HEK293 (cell line): ENCODE results near the gene CABP4.

ENCODE experiments used
- CTCF ChIA-PET: fragments of 350-600 bp; formaldehyde crosslinking; extraction: SDS; loops from one replicate; lab custom pipeline; 2021; ENCODE audit warnings: antibody characterized with exemption; lab: Yijun Ruan, JAX
- POLR2A ChIA-PET: fragments of 300-600 bp; formaldehyde crosslinking; extraction: SDS; loops from one replicate; lab custom pipeline; 2020; ENCODE audit warnings: antibody characterized with exemption, inconsistent platforms; lab: Yijun Ruan, JAX
- H3K27ac ChIP-seq: fragments of 200-500 bp; sonication (Bioruptor generic); 2 replicates; pipeline ENCODE4 v1.5.1; 2014; ENCODE audit warnings: low read depth, low read length, control low read depth, inconsistent platforms; ENCODE audit errors: extremely low read depth
- H3K36me3 ChIP-seq, 2 experiments: fragments of 200-500 bp in 1 of 2; sonication (Bioruptor generic) in 1 of 2; 1 replicate in 1 of 2; 2 replicates in 1 of 2; pipeline ENCODE4 v1.5.1; 2014 to 2017; ENCODE audit warnings: inconsistent platforms in 2 of 2, low read length in 2 of 2; ENCODE audit not compliant: control insufficient read depth in 2 of 2, insufficient read depth in 1 of 2
- H3K4me1 ChIP-seq: fragments of 200-500 bp; sonication (Bioruptor generic); 2 replicates; pipeline ENCODE4 v1.5.1; 2014; ENCODE audit warnings: mild to moderate bottlenecking, low read length, inconsistent platforms; ENCODE audit not compliant: control insufficient read depth, insufficient read depth
- H3K4me3 ChIP-seq: 2 replicates; pipeline ENCODE4 v1.5.1; 2011; ENCODE audit warnings: low read depth, mild to moderate bottlenecking, control low read depth, low read length, moderate library complexity
- H3K9me3 ChIP-seq: fragments of 200-500 bp; sonication (Bioruptor generic); 2 replicates; pipeline ENCODE4 v1.5.1; 2014; ENCODE audit warnings: low read depth, low read length, inconsistent platforms; ENCODE audit not compliant: control insufficient read depth, insufficient read depth
- BCL11B ChIP-seq: fragments of 450-650 bp; formaldehyde crosslinking; IDR thresholded peaks from 2 replicates; pipeline ENCODE4 v1.5.1; 2016; ENCODE audit warnings: low read depth, missing biosample characterization, missing genetic modification characterization
- HOXA7 ChIP-seq: sonication (generic); formaldehyde crosslinking; IDR thresholded peaks from 2 replicates; pipeline ENCODE4 v1.8.1; 2022; ENCODE audit warnings: missing genetic modification reagents, borderline replicate concordance
- OVOL3 ChIP-seq: fragments of 450-650 bp; formaldehyde crosslinking; IDR thresholded peaks from 2 replicates; pipeline ENCODE4 v1.5.1; 2016; ENCODE audit warnings: missing biosample characterization, missing genetic modification characterization
- SETDB1 ChIP-seq: IDR thresholded peaks from one replicate; pipeline ENCODE4 v1.6.1; 2017; ENCODE audit warnings: mild to moderate bottlenecking, low read length, moderate library complexity, mixed read lengths; ENCODE audit not compliant: insufficient read length
- SP2 ChIP-seq: fragments of 450-650 bp; formaldehyde crosslinking; IDR thresholded peaks from 2 replicates; pipeline ENCODE4 v1.5.1; 2016; ENCODE audit warnings: missing biosample characterization, missing genetic modification characterization
- SP7 ChIP-seq: fragments of 450-650 bp; formaldehyde crosslinking; IDR thresholded peaks from 2 replicates; pipeline ENCODE4 v1.5.1; 2016; ENCODE audit warnings: missing biosample characterization, missing genetic modification characterization
- ZBTB1 ChIP-seq: fragments of 450-650 bp; formaldehyde crosslinking; IDR thresholded peaks from 2 replicates; pipeline ENCODE4 v1.5.1; 2016; ENCODE audit warnings: missing biosample characterization, missing genetic modification characterization
- ZFP37 ChIP-seq: fragments of 450-650 bp; formaldehyde crosslinking; IDR thresholded peaks from 2 replicates; pipeline ENCODE4 v1.5.1; 2016; ENCODE audit warnings: missing biosample characterization, missing genetic modification characterization
- ZFP69B ChIP-seq: fragments of 450-650 bp; formaldehyde crosslinking; IDR thresholded peaks from 2 replicates; pipeline ENCODE4 v1.5.1; 2016; ENCODE audit warnings: missing biosample characterization, missing genetic modification characterization
- ZNF121 ChIP-seq: fragments of 450-650 bp; formaldehyde crosslinking; IDR thresholded peaks from 2 replicates; pipeline ENCODE4 v1.5.1; 2016; ENCODE audit warnings: missing biosample characterization, missing genetic modification characterization
- ZNF155 ChIP-seq: fragments of 450-650 bp; formaldehyde crosslinking; IDR thresholded peaks from 2 replicates; pipeline ENCODE4 v1.5.1; 2016; ENCODE audit warnings: missing biosample characterization, missing genetic modification characterization
- ZNF175 ChIP-seq: fragments of 450-650 bp; formaldehyde crosslinking; IDR thresholded peaks from 2 replicates; pipeline ENCODE4 v1.5.1; 2016; ENCODE audit warnings: missing biosample characterization, missing genetic modification characterization
- ZNF214 ChIP-seq: fragments of 450-650 bp; formaldehyde crosslinking; IDR thresholded peaks from 2 replicates; pipeline ENCODE4 v1.5.1; 2017; ENCODE audit warnings: missing biosample characterization, mild to moderate bottlenecking, missing genetic modification characterization, borderline replicate concordance
- ZNF335 ChIP-seq: fragments of 450-650 bp; formaldehyde crosslinking; conservative IDR thresholded peaks from 2 replicates; pipeline ENCODE4 v1.5.1; 2016; ENCODE audit warnings: missing biosample characterization, missing genetic modification characterization
- ZNF394 ChIP-seq: fragments of 450-650 bp; formaldehyde crosslinking; IDR thresholded peaks from 2 replicates; pipeline ENCODE4 v1.5.1; 2016; ENCODE audit warnings: missing biosample characterization, missing genetic modification characterization, mild to moderate bottlenecking, moderate library complexity, borderline replicate concordance
- ZNF510 ChIP-seq: fragments of 450-650 bp; formaldehyde crosslinking; IDR thresholded peaks from 2 replicates; pipeline ENCODE4 v1.5.1; 2018; ENCODE audit warnings: mild to moderate bottlenecking, missing genetic modification characterization, missing biosample characterization; ENCODE audit not compliant: insufficient replicate concordance
- ZNF555 ChIP-seq: fragments of 450-650 bp; formaldehyde crosslinking; conservative IDR thresholded peaks from 2 replicates; pipeline ENCODE4 v1.5.1; 2017; ENCODE audit warnings: missing biosample characterization, mild to moderate bottlenecking, missing genetic modification characterization, inconsistent platforms
- ZNF558 ChIP-seq: fragments of 450-650 bp; formaldehyde crosslinking; IDR thresholded peaks from 2 replicates; pipeline ENCODE4 v1.5.1; 2016; ENCODE audit warnings: missing biosample characterization, missing genetic modification characterization
- ZNF654 ChIP-seq: fragments of 450-650 bp; formaldehyde crosslinking; IDR thresholded peaks from 2 replicates; pipeline ENCODE4 v1.5.1; 2016; ENCODE audit warnings: low read depth, missing biosample characterization, missing genetic modification characterization
- ZNF747 ChIP-seq: fragments of 450-650 bp; formaldehyde crosslinking; IDR thresholded peaks from 2 replicates; pipeline ENCODE4 v1.5.1; 2016; ENCODE audit warnings: missing biosample characterization, missing genetic modification characterization
- ZSCAN16 ChIP-seq: fragments of 450-650 bp; formaldehyde crosslinking; IDR thresholded peaks from 2 replicates; pipeline ENCODE4 v1.5.1; 2016; ENCODE audit warnings: missing biosample characterization, missing genetic modification characterization
- TF ChIP-seq, protein P1 (sequence below): fragments of 450-650 bp; formaldehyde crosslinking; IDR thresholded peaks from 2 replicates; pipeline ENCODE4 v1.5.1; 2017; ENCODE audit warnings: missing biosample characterization, missing genetic modification characterization
- TF ChIP-seq, protein P2 (sequence below): fragments of 450-650 bp; formaldehyde crosslinking; IDR thresholded peaks from 2 replicates; pipeline ENCODE4 v1.5.1; 2017; ENCODE audit warnings: missing biosample characterization, missing genetic modification characterization
- TF ChIP-seq, protein P3 (sequence below): fragments of 450-650 bp; formaldehyde crosslinking; IDR thresholded peaks from 2 replicates; pipeline ENCODE4 v1.5.1; 2016; ENCODE audit warnings: missing biosample characterization, missing genetic modification characterization
- TF ChIP-seq, protein P4 (sequence below): fragments of 450-650 bp; formaldehyde crosslinking; IDR thresholded peaks from 2 replicates; pipeline ENCODE4 v1.5.1; 2016; ENCODE audit warnings: missing biosample characterization, missing genetic modification characterization
- TF ChIP-seq, protein P5 (sequence below): fragments of 450-650 bp; formaldehyde crosslinking; IDR thresholded peaks from 2 replicates; pipeline ENCODE4 v1.5.1; 2016; ENCODE audit warnings: missing biosample characterization, missing genetic modification characterization

CABP4 gene

DNA sequence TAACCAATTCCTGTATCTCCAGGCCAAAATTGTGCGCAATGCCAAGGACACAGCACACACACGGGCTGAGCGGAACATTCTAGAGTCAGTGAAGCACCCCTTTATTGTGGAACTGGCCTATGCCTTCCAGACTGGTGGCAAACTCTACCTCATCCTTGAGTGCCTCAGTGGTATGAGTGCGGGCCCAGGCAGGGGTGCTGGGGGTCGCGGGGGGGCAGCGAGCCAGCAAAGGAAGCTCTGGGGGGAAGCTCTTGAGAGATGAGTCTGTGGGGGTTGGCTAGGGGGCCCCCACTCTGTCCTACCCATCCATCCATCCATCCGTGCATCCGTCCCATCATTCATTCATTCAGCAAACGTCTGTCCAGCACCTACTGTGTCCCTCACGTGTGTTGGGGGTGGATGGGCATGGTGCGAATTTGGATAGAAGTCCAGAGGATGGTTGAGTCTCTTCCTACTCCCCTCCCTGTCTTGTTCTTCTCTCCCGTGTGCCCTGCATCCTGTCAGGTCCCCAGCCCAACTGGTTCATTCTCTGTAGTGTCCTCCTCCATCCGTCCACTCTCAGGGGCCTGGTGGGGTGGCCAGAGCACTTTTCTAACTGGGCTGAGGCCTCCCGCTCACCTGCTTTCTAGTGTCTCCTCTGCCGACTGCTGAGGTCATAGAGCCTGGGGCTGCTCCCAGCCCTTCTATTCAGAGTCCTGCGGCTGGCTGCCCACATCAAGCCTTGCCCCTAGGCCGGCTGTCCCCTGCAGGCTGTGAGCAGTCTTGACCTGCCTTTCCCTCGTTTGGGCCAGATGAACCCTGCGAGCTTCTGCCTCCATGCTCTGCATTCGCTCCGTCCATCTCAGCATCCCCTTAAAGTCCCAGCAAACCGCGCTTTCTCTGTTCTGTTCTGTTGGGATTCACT lies 23.6 kb upstream of the CABP4 start:
- Histone ChIP-seq H3K4me1 (peaks cover 5% of the 10 kb centered on the region; the same call in 1 of the 2 replicates), H3K36me3 (peaks cover 5 to 68% of the 10 kb centered on the region in 2 experiments; a peak in 2 of 3 replicates), H3K9me3 (no peaks in the 10 kb centered on the region), H3K4me3 (no peak overlapping the region), H3K27ac (no peak overlapping the region)
- ChIA-PET POLR2A (interaction anchor here (0.7 to 1.3 kb wide), 2 partner anchors 42 to 178 kb away, joined by 3 read pairs; no protein-coding TSS in a partner anchor), CTCF (interaction anchor here (0.9 kb wide), 1 partner anchor 30 kb away, joined by 3 read pairs; the partner anchor contains the start of gene PPP1CA)
- TF ChIP-seq, protein P1, sequence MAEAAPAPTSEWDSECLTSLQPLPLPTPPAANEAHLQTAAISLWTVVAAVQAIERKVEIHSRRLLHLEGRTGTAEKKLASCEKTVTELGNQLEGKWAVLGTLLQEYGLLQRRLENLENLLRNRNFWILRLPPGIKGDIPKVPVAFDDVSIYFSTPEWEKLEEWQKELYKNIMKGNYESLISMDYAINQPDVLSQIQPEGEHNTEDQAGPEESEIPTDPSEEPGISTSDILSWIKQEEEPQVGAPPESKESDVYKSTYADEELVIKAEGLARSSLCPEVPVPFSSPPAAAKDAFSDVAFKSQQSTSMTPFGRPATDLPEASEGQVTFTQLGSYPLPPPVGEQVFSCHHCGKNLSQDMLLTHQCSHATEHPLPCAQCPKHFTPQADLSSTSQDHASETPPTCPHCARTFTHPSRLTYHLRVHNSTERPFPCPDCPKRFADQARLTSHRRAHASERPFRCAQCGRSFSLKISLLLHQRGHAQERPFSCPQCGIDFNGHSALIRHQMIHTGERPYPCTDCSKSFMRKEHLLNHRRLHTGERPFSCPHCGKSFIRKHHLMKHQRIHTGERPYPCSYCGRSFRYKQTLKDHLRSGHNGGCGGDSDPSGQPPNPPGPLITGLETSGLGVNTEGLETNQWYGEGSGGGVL = no peak
- TF ChIP-seq ZNF555 (tag by site-specific recombination) (no peak), ZNF214 (no peak), ZFP37 (tag by site-specific recombination) (no peak), ZNF558 (no peak), ZSCAN16 (tag by site-specific recombination) (no peak), ZNF510 (tag by site-specific recombination) (no peak), SP7 (no peak), HOXA7 (CRISPR knock-in tag) (no peak), ZNF155 (no peak), SETDB1 (no peak), OVOL3 (tag by site-specific recombination) (no peak), SP2 (tag by site-specific recombination) (no peak), BCL11B (tag by site-specific recombination) (no peak), ZNF394 (tag by site-specific recombination) (no peak), ZNF335 (no peak)
- TF ChIP-seq, protein P2, sequence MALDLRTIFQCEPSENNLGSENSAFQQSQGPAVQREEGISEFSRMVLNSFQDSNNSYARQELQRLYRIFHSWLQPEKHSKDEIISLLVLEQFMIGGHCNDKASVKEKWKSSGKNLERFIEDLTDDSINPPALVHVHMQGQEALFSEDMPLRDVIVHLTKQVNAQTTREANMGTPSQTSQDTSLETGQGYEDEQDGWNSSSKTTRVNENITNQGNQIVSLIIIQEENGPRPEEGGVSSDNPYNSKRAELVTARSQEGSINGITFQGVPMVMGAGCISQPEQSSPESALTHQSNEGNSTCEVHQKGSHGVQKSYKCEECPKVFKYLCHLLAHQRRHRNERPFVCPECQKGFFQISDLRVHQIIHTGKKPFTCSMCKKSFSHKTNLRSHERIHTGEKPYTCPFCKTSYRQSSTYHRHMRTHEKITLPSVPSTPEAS (tag by site-specific recombination) = no peak

DNA sequence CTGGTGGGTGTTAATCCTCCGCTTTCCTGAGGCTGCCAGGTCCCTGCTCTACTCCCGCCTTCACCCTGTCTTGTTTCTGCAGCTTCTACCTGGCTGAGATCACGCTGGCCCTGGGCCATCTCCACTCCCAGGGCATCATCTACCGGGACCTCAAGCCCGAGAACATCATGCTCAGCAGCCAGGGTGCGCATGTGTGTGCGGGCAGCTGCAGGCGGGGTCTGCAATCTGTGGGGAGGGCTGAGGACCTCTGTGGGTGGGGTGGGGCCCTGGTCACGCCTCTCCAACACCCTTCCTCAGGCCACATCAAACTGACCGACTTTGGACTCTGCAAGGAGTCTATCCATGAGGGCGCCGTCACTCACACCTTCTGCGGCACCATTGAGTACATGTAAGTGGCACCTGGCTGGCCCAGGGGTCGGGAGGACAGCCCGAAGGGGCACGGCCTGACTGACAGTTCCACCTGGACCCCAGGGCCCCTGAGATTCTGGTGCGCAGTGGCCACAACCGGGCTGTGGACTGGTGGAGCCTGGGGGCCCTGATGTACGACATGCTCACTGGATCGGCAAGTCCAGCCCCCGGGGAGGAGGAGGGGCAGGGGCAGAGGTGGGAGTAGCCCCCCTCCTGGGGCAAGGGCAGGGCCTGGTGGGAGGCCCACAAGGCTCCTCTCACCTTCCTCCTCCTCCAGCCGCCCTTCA lies 22.4 kb upstream of the CABP4 start:
- Histone ChIP-seq H3K9me3 (no peaks in the 10 kb centered on the region), H3K36me3 (peaks cover 5 to 74% of the 10 kb centered on the region in 2 experiments; a peak in 2 of 3 replicates), H3K27ac (no peak overlapping the region), H3K4me1 (peaks cover 5% of the 10 kb centered on the region; the same call in 1 of the 2 replicates), H3K4me3 (no peak overlapping the region)
- CTCF ChIA-PET = interaction anchor here (0.6 kb wide), 1 partner anchor 80 kb away, joined by 3 read pairs; no protein-coding TSS in a partner anchor
- POLR2A ChIA-PET = interaction anchor here (0.7 to 1.3 kb wide), 2 partner anchors 10 to 43 kb away, joined by 3 to 6 read pairs; partner anchors contain the start of gene CORO1B
- TF ChIP-seq, protein P3, sequence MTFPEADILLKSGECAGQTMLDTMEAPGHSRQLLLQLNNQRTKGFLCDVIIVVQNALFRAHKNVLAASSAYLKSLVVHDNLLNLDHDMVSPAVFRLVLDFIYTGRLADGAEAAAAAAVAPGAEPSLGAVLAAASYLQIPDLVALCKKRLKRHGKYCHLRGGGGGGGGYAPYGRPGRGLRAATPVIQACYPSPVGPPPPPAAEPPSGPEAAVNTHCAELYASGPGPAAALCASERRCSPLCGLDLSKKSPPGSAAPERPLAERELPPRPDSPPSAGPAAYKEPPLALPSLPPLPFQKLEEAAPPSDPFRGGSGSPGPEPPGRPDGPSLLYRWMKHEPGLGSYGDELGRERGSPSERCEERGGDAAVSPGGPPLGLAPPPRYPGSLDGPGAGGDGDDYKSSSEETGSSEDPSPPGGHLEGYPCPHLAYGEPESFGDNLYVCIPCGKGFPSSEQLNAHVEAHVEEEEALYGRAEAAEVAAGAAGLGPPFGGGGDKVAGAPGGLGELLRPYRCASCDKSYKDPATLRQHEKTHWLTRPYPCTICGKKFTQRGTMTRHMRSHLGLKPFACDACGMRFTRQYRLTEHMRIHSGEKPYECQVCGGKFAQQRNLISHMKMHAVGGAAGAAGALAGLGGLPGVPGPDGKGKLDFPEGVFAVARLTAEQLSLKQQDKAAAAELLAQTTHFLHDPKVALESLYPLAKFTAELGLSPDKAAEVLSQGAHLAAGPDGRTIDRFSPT (tag by site-specific recombination) = no peak
- TF ChIP-seq ZFP69B = no peak
- TF ChIP-seq ZNF747 (tag by site-specific recombination) = no peak
- TF ChIP-seq ZBTB1 (tag by site-specific recombination) = no peak
- no peak for TF ChIP-seq ZNF654 (tag by site-specific recombination)
- TF ChIP-seq, protein P4, sequence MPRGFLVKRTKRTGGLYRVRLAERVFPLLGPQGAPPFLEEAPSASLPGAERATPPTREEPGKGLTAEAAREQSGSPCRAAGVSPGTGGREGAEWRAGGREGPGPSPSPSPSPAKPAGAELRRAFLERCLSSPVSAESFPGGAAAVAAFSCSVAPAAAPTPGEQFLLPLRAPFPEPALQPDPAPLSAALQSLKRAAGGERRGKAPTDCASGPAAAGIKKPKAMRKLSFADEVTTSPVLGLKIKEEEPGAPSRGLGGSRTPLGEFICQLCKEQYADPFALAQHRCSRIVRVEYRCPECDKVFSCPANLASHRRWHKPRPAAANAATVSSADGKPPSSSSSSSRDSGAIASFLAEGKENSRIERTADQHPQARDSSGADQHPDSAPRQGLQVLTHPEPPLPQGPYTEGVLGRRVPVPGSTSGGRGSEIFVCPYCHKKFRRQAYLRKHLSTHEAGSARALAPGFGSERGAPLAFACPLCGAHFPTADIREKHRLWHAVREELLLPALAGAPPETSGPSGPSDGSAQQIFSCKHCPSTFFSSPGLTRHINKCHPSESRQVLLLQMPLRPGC (tag by site-specific recombination) = no peak
- TF ChIP-seq ZNF175 (tag by site-specific recombination) = no peak
- TF ChIP-seq, protein P5, sequence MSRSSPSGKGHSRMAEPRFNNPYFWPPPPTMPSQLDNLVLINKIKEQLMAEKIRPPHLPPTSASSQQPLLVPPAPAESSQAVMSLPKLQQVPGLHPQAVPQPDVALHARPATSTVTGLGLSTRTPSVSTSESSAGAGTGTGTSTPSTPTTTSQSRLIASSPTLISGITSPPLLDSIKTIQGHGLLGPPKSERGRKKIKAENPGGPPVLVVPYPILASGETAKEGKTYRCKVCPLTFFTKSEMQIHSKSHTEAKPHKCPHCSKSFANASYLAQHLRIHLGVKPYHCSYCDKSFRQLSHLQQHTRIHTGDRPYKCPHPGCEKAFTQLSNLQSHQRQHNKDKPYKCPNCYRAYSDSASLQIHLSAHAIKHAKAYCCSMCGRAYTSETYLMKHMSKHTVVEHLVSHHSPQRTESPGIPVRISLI = no peak
- TF ChIP-seq ZNF121 (tag by site-specific recombination) = no peak
